Neural progenitor cell (in vitro differentiated cells): ENCODE results near the gene ZNF423. TPM values are rescaled to one million over a fixed set of nuclear protein-coding genes. Genes with fewer than 3 reads are reported as not detected.

Source experiments
- DNase-seq: peaks from one replicate; pipeline ENCODE4 v3.0.0-alpha.2; 2016; ENCODE audit warnings: low spot score
- H2AFZ ChIP-seq: fragments of 200-600 bp; sonication (generic); replicated peaks from 2 replicates; pipeline ENCODE4 v1.6.1; 2016; ENCODE audit warnings: antibody characterized with exemption
- H3F3A ChIP-seq: fragments of 200-600 bp; sonication (generic); 2 replicates; pipeline ENCODE4 v1.6.1; 2016; ENCODE audit warnings: antibody characterized with exemption, low read depth
- H3K27ac ChIP-seq: fragments of 200-600 bp; sonication (generic); 2 replicates; pipeline ENCODE4 v1.5.1; 2016; ENCODE audit warnings: mild to moderate bottlenecking
- H3K27me3 ChIP-seq: fragments of 200-600 bp; sonication (generic); 2 replicates; pipeline ENCODE4 v1.6.1; 2016; ENCODE audit warnings: mild to moderate bottlenecking, moderate library complexity
- H3K36me3 ChIP-seq: fragments of 200-600 bp; sonication (generic); 2 replicates; pipeline ENCODE4 v1.5.1; 2016
- H3K4me1 ChIP-seq: fragments of 200-600 bp; sonication (generic); 2 replicates; pipeline ENCODE4 v1.6.1; 2016; ENCODE audit warnings: mixed run types
- H3K4me2 ChIP-seq: fragments of 200-600 bp; sonication (generic); 2 replicates; pipeline ENCODE4 v1.6.1; 2016
- H3K4me3 ChIP-seq: fragments of 200-600 bp; sonication (generic); 2 replicates; pipeline ENCODE4 v1.5.1; 2016
- H3K79me2 ChIP-seq: fragments of 200-600 bp; sonication (generic); 2 replicates; pipeline ENCODE4 v1.6.1; 2016; ENCODE audit warnings: low read depth
- H3K9ac ChIP-seq: fragments of 200-600 bp; sonication (generic); 2 replicates; pipeline ENCODE4 v1.6.1; 2016
- H3K9me3 ChIP-seq: fragments of 200-600 bp; sonication (generic); 2 replicates; pipeline ENCODE4 v1.5.1; 2016; ENCODE audit warnings: low read depth
- H4K20me1 ChIP-seq: fragments of 200-600 bp; sonication (generic); 2 replicates; pipeline ENCODE4 v1.6.1; 2016; ENCODE audit warnings: low read depth
- H3K27ac Mint-ChIP-seq: 3 replicates; pipeline ENCODE4 v1.8.0; 2021; ENCODE audit warnings: mixed read lengths
- H3K27me3 Mint-ChIP-seq: 2 replicates; pipeline ENCODE4 v1.8.0; 2022; ENCODE audit warnings: low read depth, mild to moderate bottlenecking, inconsistent platforms, moderate library complexity, mixed read lengths; ENCODE audit not compliant: insufficient read depth
- H3K36me3 Mint-ChIP-seq: 3 replicates; pipeline ENCODE4 v1.8.0; 2021; ENCODE audit warnings: mixed read lengths
- H3K4me1 Mint-ChIP-seq: 3 replicates; pipeline ENCODE4 v1.8.0; 2021; ENCODE audit warnings: mixed read lengths
- H3K4me3 Mint-ChIP-seq: 3 replicates; pipeline ENCODE4 v1.8.0; 2021; ENCODE audit warnings: mild to moderate bottlenecking, moderate library complexity, mixed read lengths
- H3K9me3 Mint-ChIP-seq: 3 replicates; pipeline ENCODE4 v1.8.0; 2020; ENCODE audit warnings: mixed read lengths
- CTCF ChIP-seq: fragments of 200-600 bp; sonication (generic); IDR thresholded peaks from 2 replicates; pipeline ENCODE4 v1.5.1; 2017; ENCODE audit warnings: antibody characterized with exemption, mild to moderate bottlenecking
- EZH2 ChIP-seq: fragments of 200-600 bp; sonication (generic); IDR thresholded peaks from 2 replicates; pipeline ENCODE4 v1.6.1; 2017; ENCODE audit warnings: antibody characterized with exemption, mild to moderate bottlenecking, moderate library complexity
- EZH2phosphoT487 ChIP-seq: fragments of 200-600 bp; sonication (generic); IDR thresholded peaks from 2 replicates; pipeline ENCODE4 v1.6.1; 2017; ENCODE audit warnings: antibody characterized with exemption
- total RNA-seq: library from RNA; depleted of rRNA; stranded (reverse); fragments of >200 nt; gene quantifications from 2 replicates; pipeline ENCODE4 v1.2.3, GENCODE V29; 2015; ENCODE audit warnings: low replicate concordance

ZNF423 gene
- total RNA-seq, 1 donor from 2014 or later, result 21.9 TPM

GRCh38 chr16:49696414-49697101, 159.4 kb downstream of the ZNF423 start:
- Mint-ChIP-seq H3K4me1 (peaks cover 86% of the 10 kb centered on the region), H3K4me3 (peak overlapping the region; percentile 48), H3K27ac (peak overlapping the region; percentile 99), H3K27me3 (peaks cover 3% of the 10 kb centered on the region), H3K9me3 (no peaks in the 10 kb centered on the region), H3K36me3 (peaks cover 4% of the 10 kb centered on the region)
- TF ChIP-seq EZH2, result no peak
- TF ChIP-seq CTCF, result peak; percentile 14
- peak; percentile 7 for TF ChIP-seq EZH2phosphoT487
- peaks cover 81% of the 10 kb centered on the region for H3K4me1 ChIP-seq
- H2AFZ ChIP-seq, result no peak overlapping the region
- no peaks in the 10 kb centered on the region for H3K27me3 ChIP-seq
- H3K27ac ChIP-seq, result peak overlapping the region; percentile 72
- no peaks in the 10 kb centered on the region for H3K9me3 ChIP-seq
- H3K4me2 ChIP-seq, result peak overlapping the region; percentile 74
- H3K9ac ChIP-seq, result no peak overlapping the region
- DNase-seq, result peak; percentile 91
- no peaks in the 10 kb centered on the region for H3K36me3 ChIP-seq
- H4K20me1 ChIP-seq, result peaks cover 19% of the 10 kb centered on the region
- H3K4me3 ChIP-seq, result peak overlapping the region; percentile 8
- peaks cover 25% of the 10 kb centered on the region for H3K79me2 ChIP-seq
- peaks cover 81% of the 10 kb centered on the region for H3F3A ChIP-seq

- Histone ChIP-seq H3K4me3 (peak overlapping the region; percentile 8), H3K4me1 (peaks cover 74% of the 10 kb centered on the region)
Observed at GRCh38 chr16:49695782-49696413, 160.0 kb downstream of the ZNF423 start.

GRCh38 chr16:49693445-49693844, 162.5 kb downstream of the ZNF423 start:
- H4K20me1 ChIP-seq, result peaks cover 23% of the 10 kb centered on the region
- H3K27me3 ChIP-seq, result no peaks in the 10 kb centered on the region
- no peaks in the 10 kb centered on the region for H3K36me3 ChIP-seq
- H3K9me3 ChIP-seq, result no peaks in the 10 kb centered on the region
- no peak overlapping the region for H3K9ac ChIP-seq
- no peak overlapping the region for H3K4me3 Mint-ChIP-seq
- no peak overlapping the region for H3K4me2 ChIP-seq
- H3K79me2 ChIP-seq, result peaks cover 32% of the 10 kb centered on the region
- H3K9me3 Mint-ChIP-seq, result no peaks in the 10 kb centered on the region
- H3K4me3 ChIP-seq, result no peak overlapping the region
- H3K4me1 Mint-ChIP-seq, result peaks cover 79% of the 10 kb centered on the region
- H3K27me3 Mint-ChIP-seq, result peaks cover 3% of the 10 kb centered on the region
- DNase-seq, result no peak
- no peak overlapping the region for H2AFZ ChIP-seq
- peak overlapping the region; percentile 70 for H3K27ac Mint-ChIP-seq
- peaks cover 11% of the 10 kb centered on the region for H3K36me3 Mint-ChIP-seq
- no peak overlapping the region for H3K27ac ChIP-seq
- TF ChIP-seq EZH2, result no peak
- TF ChIP-seq CTCF, result no peak
- peaks cover 56% of the 10 kb centered on the region for H3F3A ChIP-seq
- H3K4me1 ChIP-seq, result peaks cover 54% of the 10 kb centered on the region

More at GRCh38 chr16:49695782-49696413, 160.0 kb downstream of the ZNF423 start:
- Mint-ChIP-seq H3K27me3 (peaks cover 3% of the 10 kb centered on the region), H3K36me3 (peaks cover 4% of the 10 kb centered on the region), H3K9me3 (no peaks in the 10 kb centered on the region), H3K4me1 (peaks cover 80% of the 10 kb centered on the region), H3K4me3 (no peak overlapping the region), H3K27ac (peak overlapping the region; percentile 97)
- H3F3A ChIP-seq, result peaks cover 74% of the 10 kb centered on the region
- H3K9ac ChIP-seq, result no peak overlapping the region
- peak overlapping the region; percentile 74 for H3K4me2 ChIP-seq
- H3K36me3 ChIP-seq, result no peaks in the 10 kb centered on the region
- no peaks in the 10 kb centered on the region for H3K9me3 ChIP-seq
- H3K27ac ChIP-seq, result peak overlapping the region; percentile 72
- H2AFZ ChIP-seq, result no peak overlapping the region
- no peak for DNase-seq
- TF ChIP-seq EZH2phosphoT487 (no peak), CTCF (no peak), EZH2 (no peak)
- H4K20me1 ChIP-seq, result peaks cover 19% of the 10 kb centered on the region
- peaks cover 30% of the 10 kb centered on the region for H3K79me2 ChIP-seq
- H3K27me3 ChIP-seq, result no peaks in the 10 kb centered on the region
